ENCODE data around the gene CFAP100. TPM values are rescaled to one million over a fixed set of nuclear protein-coding genes. Genes with fewer than 3 reads are reported as not detected.

The CFAP100 gene
- total RNA-seq, 1 experiment from 2014 or later, result not detected

- Histone ChIP-seq H3K79me2 (ENCODE audit: low read depth) (peaks cover 15% of the 10 kb centered on the region; the same call in 1 of the 2 replicates), H3K36me3 (ENCODE audit: low read depth) (peaks cover 35% of the 10 kb centered on the region), H3K4me2 (no peak overlapping the region), H3K27ac (no peak overlapping the region), H3K4me1 (replicated peaks; ENCODE audit: insufficient read depth) (no peaks in the 10 kb centered on the region), H2AFZ (no peak overlapping the region), H3F3A (ENCODE audit: insufficient read depth, low read depth) (no peaks in the 10 kb centered on the region), H3K4me3 (no peak overlapping the region), H3K27me3 (ENCODE audit: insufficient read depth, low read depth) (no peaks in the 10 kb centered on the region), H3K9me3 (ENCODE audit: insufficient read depth, low read depth) (no peaks in the 10 kb centered on the region), H4K20me1 (ENCODE audit: insufficient read depth) (peaks cover 27% of the 10 kb centered on the region), H3K9me2 (ENCODE audit: insufficient read depth) (no peaks in the 10 kb centered on the region)
- ChIA-PET CTCF (interaction anchor here (0.5 kb wide), 1 partner anchor 1378 kb away, joined by 8 read pairs; no protein-coding TSS in a partner anchor), POLR2A (ENCODE audit: unreplicated experiment) (no interaction called here)
- intact Hi-C loops (cut with micrococcal nuclease; ENCODE audit: unreplicated experiment), result no loop called here
- BruUV-seq (replicated peaks), result no TSS peak
- TF ChIP-seq CTCF (conservative IDR thresholded peaks at IDR 0.05), result no peak
- TF ChIP-seq EZH2 (IDR thresholded peaks at IDR 0.05; ENCODE audit: low read depth), result no peak
- no peak for DNase-seq
Observed at GRCh38 chr3:126463521-126463920, 68.8 kb downstream of the CFAP100 start.

DNA sequence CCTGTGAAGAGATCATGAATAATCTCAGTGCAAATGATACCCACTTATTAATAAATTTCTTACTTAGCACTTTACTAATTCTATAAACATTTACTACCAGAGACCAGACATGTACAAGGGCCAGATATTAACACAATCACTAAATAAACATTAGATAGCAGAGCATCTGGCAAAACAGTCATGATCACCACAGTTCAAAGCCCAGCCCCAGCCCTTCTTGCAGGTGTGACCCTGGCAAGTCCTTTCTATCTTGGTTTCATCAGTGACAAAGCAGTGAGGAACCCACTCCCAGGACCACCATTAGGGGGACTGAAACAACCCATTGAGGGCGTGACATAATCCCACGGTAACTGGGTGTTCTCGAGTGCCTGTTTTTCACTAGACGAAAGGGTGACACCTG is 69.4 kb downstream of the CFAP100 start:
- no peak for TF ChIP-seq CTCF (conservative IDR thresholded peaks at IDR 0.05)
- no peak for TF ChIP-seq EZH2 (IDR thresholded peaks at IDR 0.05; ENCODE audit: low read depth)
- no TSS peak for BruUV-seq (replicated peaks)
- ChIA-PET POLR2A (ENCODE audit: unreplicated experiment) (no interaction called here), CTCF (no interaction called here)
- peaks cover 27% of the 10 kb centered on the region for H4K20me1 ChIP-seq (ENCODE audit: insufficient read depth)
- peaks cover 21% of the 10 kb centered on the region; the same call in 1 of the 2 replicates for H3K79me2 ChIP-seq (ENCODE audit: low read depth)
- no peak overlapping the region for H3K4me2 ChIP-seq
- no peaks in the 10 kb centered on the region for H3K4me1 ChIP-seq (replicated peaks; ENCODE audit: insufficient read depth)
- no peaks in the 10 kb centered on the region for H3F3A ChIP-seq (ENCODE audit: insufficient read depth, low read depth)
- intact Hi-C loops (cut with micrococcal nuclease; ENCODE audit: unreplicated experiment), result no loop called here
- H3K27me3 ChIP-seq (ENCODE audit: insufficient read depth, low read depth), result no peaks in the 10 kb centered on the region
- H3K9me2 ChIP-seq (ENCODE audit: insufficient read depth), result no peaks in the 10 kb centered on the region
- H3K9me3 ChIP-seq (ENCODE audit: insufficient read depth, low read depth), result no peaks in the 10 kb centered on the region
- DNase-seq, result no peak
- peaks cover 37% of the 10 kb centered on the region for H3K36me3 ChIP-seq (ENCODE audit: low read depth)
- H2AFZ ChIP-seq, result no peak overlapping the region
- no peak overlapping the region for H3K27ac ChIP-seq
- no peak overlapping the region for H3K4me3 ChIP-seq

- Histone ChIP-seq H3K27ac (no peak overlapping the region), H2AFZ (no peak overlapping the region), H3K9me3 (ENCODE audit: insufficient read depth, low read depth) (no peaks in the 10 kb centered on the region), H3K4me3 (no peak overlapping the region), H4K20me1 (ENCODE audit: insufficient read depth) (peaks cover 30% of the 10 kb centered on the region), H3K27me3 (ENCODE audit: insufficient read depth, low read depth) (no peaks in the 10 kb centered on the region), H3K36me3 (ENCODE audit: low read depth) (peaks cover 41% of the 10 kb centered on the region), H3K4me2 (no peak overlapping the region), H3F3A (ENCODE audit: insufficient read depth, low read depth) (no peaks in the 10 kb centered on the region), H3K79me2 (ENCODE audit: low read depth) (peaks cover 25% of the 10 kb centered on the region; the same call in 1 of the 2 replicates), H3K9me2 (ENCODE audit: insufficient read depth) (no peaks in the 10 kb centered on the region), H3K4me1 (replicated peaks; ENCODE audit: insufficient read depth) (no peaks in the 10 kb centered on the region)
- DNase-seq, result no peak
- no TSS peak for BruUV-seq (replicated peaks)
- ChIA-PET CTCF (no interaction called here), POLR2A (ENCODE audit: unreplicated experiment) (no interaction called here)
- intact Hi-C loops (cut with micrococcal nuclease; ENCODE audit: unreplicated experiment), result no loop called here
- TF ChIP-seq CTCF (conservative IDR thresholded peaks at IDR 0.05), result no peak
- TF ChIP-seq EZH2 (IDR thresholded peaks at IDR 0.05; ENCODE audit: low read depth), result no peak
Observed at GRCh38 chr3:126464494-126464893, 69.8 kb downstream of the CFAP100 start.

All from PC-9 (cell line).